ENCODE measurements around the gene INTS6. TPM values are rescaled to one million over a fixed set of nuclear protein-coding genes. Genes with fewer than 3 reads are reported as not detected.
"Not testable (repeated sequence)": the region's sequence is repeated elsewhere in the genome, so short reads cannot be mapped to it uniquely, and the experiment has no call there.

INTS6 gene
- total RNA-seq, 4 donors from 2014 or later = 15.3 to 37.0 (median 25.2) TPM

DNA sequence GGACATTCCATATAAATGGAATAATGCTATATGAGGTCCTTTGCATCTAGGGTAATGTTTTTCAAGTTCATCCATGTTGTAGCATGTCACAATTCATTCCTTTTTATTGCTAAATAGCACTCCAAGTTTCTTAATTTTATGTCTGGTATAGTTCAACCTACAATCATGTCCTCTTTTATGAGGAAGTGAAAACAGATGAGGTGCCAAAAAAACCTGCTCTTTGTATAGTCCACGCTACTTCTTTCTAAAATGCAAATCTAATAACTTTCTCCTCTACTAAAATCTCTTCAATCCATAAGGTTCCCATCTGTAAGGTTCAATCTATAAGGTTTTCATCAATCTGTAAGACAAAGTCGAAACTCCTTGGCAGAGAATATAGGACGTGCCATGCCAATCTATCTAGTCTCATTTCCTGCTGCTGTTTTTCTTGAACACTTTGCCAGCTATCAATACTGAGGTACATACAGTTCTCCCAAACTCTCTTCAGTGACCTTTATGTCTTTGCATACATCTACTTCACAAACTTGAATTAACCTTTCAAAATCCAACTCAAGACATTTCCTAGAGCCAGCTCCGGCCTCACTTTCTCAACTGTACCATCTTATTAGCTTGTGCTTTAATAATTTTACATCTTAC, 33.7 kb downstream of the INTS6 start:
- intact Hi-C loops (cut with DNase I; ENCODE audit: low total_unique reads) (no loop called here), in situ Hi-C loops (cut with MboI; ENCODE audit: low pct_ligation_motif_present in 1 of 4, low pct_unique_long_range_greater_than_20kb in 1 of 4, low sequenced_read_pairs in 3 of 4) (no loop called here)
- Histone ChIP-seq H3K4me3 (no peak overlapping the region), H3K4me1 (peaks cover 0 to 24% (median 10%) of the 10 kb centered on the region in 4 donors), H3K9me3 (no peaks in the 10 kb centered on the region), H3K27ac (no peak overlapping the region), H3K36me3 (peaks cover 0 to 13% (median 0%) of the 10 kb centered on the region in 4 donors), H3K27me3 (no peaks in the 10 kb centered on the region)
- TF ChIP-seq, protein P1, sequence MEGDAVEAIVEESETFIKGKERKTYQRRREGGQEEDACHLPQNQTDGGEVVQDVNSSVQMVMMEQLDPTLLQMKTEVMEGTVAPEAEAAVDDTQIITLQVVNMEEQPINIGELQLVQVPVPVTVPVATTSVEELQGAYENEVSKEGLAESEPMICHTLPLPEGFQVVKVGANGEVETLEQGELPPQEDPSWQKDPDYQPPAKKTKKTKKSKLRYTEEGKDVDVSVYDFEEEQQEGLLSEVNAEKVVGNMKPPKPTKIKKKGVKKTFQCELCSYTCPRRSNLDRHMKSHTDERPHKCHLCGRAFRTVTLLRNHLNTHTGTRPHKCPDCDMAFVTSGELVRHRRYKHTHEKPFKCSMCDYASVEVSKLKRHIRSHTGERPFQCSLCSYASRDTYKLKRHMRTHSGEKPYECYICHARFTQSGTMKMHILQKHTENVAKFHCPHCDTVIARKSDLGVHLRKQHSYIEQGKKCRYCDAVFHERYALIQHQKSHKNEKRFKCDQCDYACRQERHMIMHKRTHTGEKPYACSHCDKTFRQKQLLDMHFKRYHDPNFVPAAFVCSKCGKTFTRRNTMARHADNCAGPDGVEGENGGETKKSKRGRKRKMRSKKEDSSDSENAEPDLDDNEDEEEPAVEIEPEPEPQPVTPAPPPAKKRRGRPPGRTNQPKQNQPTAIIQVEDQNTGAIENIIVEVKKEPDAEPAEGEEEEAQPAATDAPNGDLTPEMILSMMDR (IDR thresholded peaks at IDR 0.05) = no peak
- no peak for TF ChIP-seq EP300 (IDR thresholded peaks at IDR 0.05; ENCODE audit: low read depth)
- no peak for TF ChIP-seq POLR2A (IDR thresholded peaks at IDR 0.05)
- TF ChIP-seq POLR2AphosphoS5 (IDR thresholded peaks at IDR 0.05) = no peak
- no peak for DNase-seq
- WGBS, 2 donors (ENCODE audit: low coverage in 1 of 2) = 63 to 73% methylated on average over 4 of the region's 4 CpGs

GRCh38 chr13:51417716-51418115, 35.1 kb downstream of the INTS6 start:
- H3K4me1 ChIP-seq = peaks cover 0 to 16% (median 8%) of the 10 kb centered on the region in 4 donors
- H3K36me3 ChIP-seq = peaks cover 0 to 13% (median 0%) of the 10 kb centered on the region in 4 donors

GRCh38 chr13:51416107-51416506, 36.7 kb downstream of the INTS6 start:
- no peak for TF ChIP-seq POLR2AphosphoS5 (IDR thresholded peaks at IDR 0.05)
- TF ChIP-seq EP300 (IDR thresholded peaks at IDR 0.05; ENCODE audit: low read depth) = no peak
- TF ChIP-seq, protein P1 (IDR thresholded peaks at IDR 0.05) = no peak
- no peak for TF ChIP-seq POLR2A (IDR thresholded peaks at IDR 0.05)
- no peaks in the 10 kb centered on the region for H3K27me3 ChIP-seq

More at GRCh38 chr13:51417716-51418115, 35.1 kb downstream of the INTS6 start:
- in situ Hi-C loops (cut with MboI; ENCODE audit: low pct_ligation_motif_present in 1 of 4, low pct_unique_long_range_greater_than_20kb in 1 of 4, low sequenced_read_pairs in 3 of 4) (no loop called here), intact Hi-C loops (cut with DNase I; ENCODE audit: low total_unique reads) (no loop called here)
- no peak for DNase-seq
- Histone ChIP-seq H3K27me3 (no peaks in the 10 kb centered on the region), H3K9me3 (no peaks in the 10 kb centered on the region), H3K27ac (no peak overlapping the region), H3K4me3 (no peak overlapping the region)
- TF ChIP-seq POLR2AphosphoS5 (IDR thresholded peaks at IDR 0.05) (no peak), POLR2A (IDR thresholded peaks at IDR 0.05) (no peak), EP300 (IDR thresholded peaks at IDR 0.05; ENCODE audit: low read depth) (no peak)
- TF ChIP-seq, protein P1 (IDR thresholded peaks at IDR 0.05) = no peak
- WGBS, 2 donors (ENCODE audit: low coverage in 1 of 2) = 92 to 94% methylated on average over 4 of the region's 4 CpGs

DNA sequence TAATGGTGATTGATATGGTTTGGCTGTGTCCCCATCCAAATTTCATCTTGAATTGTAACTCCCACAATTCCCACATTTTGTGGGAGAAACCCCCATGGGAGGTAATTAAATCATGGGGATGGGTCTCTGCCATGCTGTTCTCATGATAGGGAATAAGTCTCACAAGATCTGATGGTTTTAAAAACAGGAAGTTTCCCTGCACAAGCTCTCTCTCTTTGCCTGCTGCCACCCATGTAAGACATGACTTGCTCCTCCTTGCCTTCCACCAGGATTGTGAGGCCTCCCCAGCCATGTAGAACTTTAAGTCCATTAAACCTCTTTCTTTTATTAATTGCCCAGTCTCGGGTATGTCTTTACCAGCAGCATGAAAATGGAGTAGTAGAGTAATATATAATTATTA, 37.5 kb downstream of the INTS6 start:
- peaks cover 0 to 19% (median 3%) of the 10 kb centered on the region in 4 donors for H3K36me3 ChIP-seq
- H3K27me3 ChIP-seq; H3K27ac ChIP-seq; intact Hi-C loops (cut with DNase I; ENCODE audit: low total_unique reads); DNase-seq; H3K9me3 ChIP-seq; H3K4me3 ChIP-seq; in situ Hi-C loops (cut with MboI; ENCODE audit: low pct_ligation_motif_present in 1 of 4, low pct_unique_long_range_greater_than_20kb in 1 of 4, low sequenced_read_pairs in 3 of 4): not testable (repeated sequence)
- WGBS, 2 donors (ENCODE audit: low coverage in 1 of 2) = 96 to 100% methylated on average over 1 of the region's 1 CpG
- peaks cover 0 to 10% (median 8%) of the 10 kb centered on the region in 4 donors for H3K4me1 ChIP-seq

More at GRCh38 chr13:51416107-51416506, 36.7 kb downstream of the INTS6 start:
- H3K9me3 ChIP-seq = no peaks in the 10 kb centered on the region
- H3K4me1 ChIP-seq = peaks cover 0 to 10% (median 8%) of the 10 kb centered on the region in 4 donors
- H3K4me3 ChIP-seq = no peak overlapping the region
- H3K36me3 ChIP-seq = peaks cover 0 to 14% (median under 1%) of the 10 kb centered on the region in 4 donors
- in situ Hi-C loops (cut with MboI; ENCODE audit: low pct_ligation_motif_present in 1 of 4, low pct_unique_long_range_greater_than_20kb in 1 of 4, low sequenced_read_pairs in 3 of 4) (no loop called here), intact Hi-C loops (cut with DNase I; ENCODE audit: low total_unique reads) (no loop called here)
- no peak overlapping the region for H3K27ac ChIP-seq
- DNase-seq = no peak
